BJ (cell line): ENCODE results near the gene CELSR2. TPM values are rescaled to one million over a fixed set of nuclear protein-coding genes. Genes with fewer than 3 reads are reported as not detected.

Source experiments
- CTCF ChIA-PET: fragments of 350-600 bp; formaldehyde crosslinking; extraction: SDS; loops from one replicate; lab custom pipeline; 2021; ENCODE audit warnings: antibody characterized with exemption, inconsistent platforms; lab: Yijun Ruan, JAX
- POLR2A ChIA-PET: fragments of 300-600 bp; sonication (Branson Sonifier 250); formaldehyde crosslinking; extraction: SDS; loops from one replicate; lab custom pipeline; 2021; ENCODE audit warnings: antibody characterized with exemption; lab: Charles Lee
- DNase-seq: peaks from one replicate; pipeline ENCODE4 v3.0.0-alpha.2; 2011; ENCODE audit warnings: low read depth
- H3K27me3 ChIP-seq: 2 replicates; pipeline ENCODE4 v1.6.0; 2011; ENCODE audit warnings: low read length; ENCODE audit not compliant: control insufficient read depth, insufficient read depth
- H3K36me3 ChIP-seq: 2 replicates; pipeline ENCODE4 v1.5.1; 2011; ENCODE audit warnings: low read length; ENCODE audit not compliant: control insufficient read depth, insufficient read depth
- H3K4me3 ChIP-seq: 2 replicates; pipeline ENCODE4 v1.5.1; 2011; ENCODE audit warnings: low read depth, mild to moderate bottlenecking, control low read depth, low read length
- polyA plus RNA-seq: library from polyadenylated mRNA; depleted of rRNA; stranded (reverse); fragments of >200 nt; gene quantifications from 2 replicates; pipeline ENCODE4 v1.2.3, GENCODE V29; 2011
- TF ChIP-seq, protein P1 (sequence below): IDR thresholded peaks from 2 replicates; pipeline ENCODE4 v1.5.1; 2011; ENCODE audit warnings: low read depth, mild to moderate bottlenecking, control low read depth, inconsistent platforms, low read length, moderate library complexity; ENCODE audit not compliant: insufficient read depth

Gene CELSR2
- polyA plus RNA-seq, 1 experiment: 0.98 TPM

DNA sequence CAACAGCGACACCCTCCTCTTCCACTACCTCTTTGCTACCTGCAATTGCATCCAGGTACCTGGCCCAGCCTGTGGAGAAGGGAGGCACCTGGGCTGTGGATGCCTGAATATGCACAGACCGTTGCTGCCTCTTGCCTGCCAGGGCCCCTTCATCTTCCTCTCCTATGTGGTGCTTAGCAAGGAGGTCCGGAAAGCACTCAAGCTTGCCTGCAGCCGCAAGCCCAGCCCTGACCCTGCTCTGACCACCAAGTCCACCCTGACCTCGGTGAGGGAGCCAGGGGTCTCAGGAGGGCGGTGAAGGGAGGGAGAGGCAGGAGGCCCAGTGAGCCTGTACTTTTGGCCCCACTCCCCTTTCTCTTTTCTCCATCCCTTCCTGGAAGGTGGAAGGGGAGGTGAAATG is 22.1 kb downstream of the CELSR2 start:
- ChIA-PET POLR2A (no interaction called here), CTCF (no interaction called here)
- TF ChIP-seq, protein P1, sequence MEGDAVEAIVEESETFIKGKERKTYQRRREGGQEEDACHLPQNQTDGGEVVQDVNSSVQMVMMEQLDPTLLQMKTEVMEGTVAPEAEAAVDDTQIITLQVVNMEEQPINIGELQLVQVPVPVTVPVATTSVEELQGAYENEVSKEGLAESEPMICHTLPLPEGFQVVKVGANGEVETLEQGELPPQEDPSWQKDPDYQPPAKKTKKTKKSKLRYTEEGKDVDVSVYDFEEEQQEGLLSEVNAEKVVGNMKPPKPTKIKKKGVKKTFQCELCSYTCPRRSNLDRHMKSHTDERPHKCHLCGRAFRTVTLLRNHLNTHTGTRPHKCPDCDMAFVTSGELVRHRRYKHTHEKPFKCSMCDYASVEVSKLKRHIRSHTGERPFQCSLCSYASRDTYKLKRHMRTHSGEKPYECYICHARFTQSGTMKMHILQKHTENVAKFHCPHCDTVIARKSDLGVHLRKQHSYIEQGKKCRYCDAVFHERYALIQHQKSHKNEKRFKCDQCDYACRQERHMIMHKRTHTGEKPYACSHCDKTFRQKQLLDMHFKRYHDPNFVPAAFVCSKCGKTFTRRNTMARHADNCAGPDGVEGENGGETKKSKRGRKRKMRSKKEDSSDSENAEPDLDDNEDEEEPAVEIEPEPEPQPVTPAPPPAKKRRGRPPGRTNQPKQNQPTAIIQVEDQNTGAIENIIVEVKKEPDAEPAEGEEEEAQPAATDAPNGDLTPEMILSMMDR: no peak
- no peak overlapping the region for H3K4me3 ChIP-seq
- no peaks in the 10 kb centered on the region for H3K27me3 ChIP-seq
- no peak for DNase-seq
- no peaks in the 10 kb centered on the region; the same call in 1 of the 2 replicates for H3K36me3 ChIP-seq

DNA sequence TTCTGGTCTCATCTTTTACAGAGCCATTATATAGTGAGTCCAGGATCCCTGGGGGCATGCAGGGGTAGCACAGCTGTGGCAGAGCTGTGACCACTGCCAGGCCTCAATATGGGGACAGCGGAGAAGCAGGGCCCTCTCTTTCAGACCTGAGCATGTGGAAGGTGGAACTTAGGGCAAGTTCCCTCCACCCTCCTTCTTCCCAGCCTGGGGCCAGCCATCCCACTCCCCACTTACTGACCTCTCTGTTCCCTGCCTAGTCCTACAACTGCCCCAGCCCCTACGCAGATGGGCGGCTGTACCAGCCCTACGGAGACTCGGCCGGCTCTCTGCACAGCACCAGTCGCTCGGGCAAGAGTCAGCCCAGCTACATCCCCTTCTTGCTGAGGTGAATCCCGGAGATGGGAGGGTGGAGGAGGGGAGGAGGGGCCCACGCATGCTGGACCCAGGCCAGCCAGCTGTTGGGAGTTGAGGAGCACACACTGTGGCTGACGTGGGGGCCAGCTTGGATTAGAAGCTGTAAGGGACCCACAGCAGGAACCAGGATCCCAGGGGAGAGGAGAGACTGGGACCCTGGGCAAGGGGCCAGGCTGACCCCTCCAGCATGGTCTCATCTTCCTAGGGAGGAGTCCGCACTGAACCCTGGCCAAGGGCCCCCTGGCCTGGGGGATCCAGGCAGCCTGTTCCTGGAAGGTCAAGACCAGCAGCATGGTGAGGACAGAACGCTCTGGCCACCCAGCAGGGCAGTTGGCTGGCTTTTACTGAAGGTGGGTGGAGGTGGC is 22.9 kb downstream of the CELSR2 start:
- POLR2A ChIA-PET: no interaction called here
- CTCF ChIA-PET: interaction anchor here (0.8 kb wide), 1 partner anchor 9 kb away, joined by 5 read pairs; no protein-coding TSS in a partner anchor
- TF ChIP-seq, protein P1: no peak
- Histone ChIP-seq H3K36me3 (no peaks in the 10 kb centered on the region; the same call in 1 of the 2 replicates), H3K27me3 (no peaks in the 10 kb centered on the region), H3K4me3 (no peak overlapping the region)
- DNase-seq: no peak

DNA sequence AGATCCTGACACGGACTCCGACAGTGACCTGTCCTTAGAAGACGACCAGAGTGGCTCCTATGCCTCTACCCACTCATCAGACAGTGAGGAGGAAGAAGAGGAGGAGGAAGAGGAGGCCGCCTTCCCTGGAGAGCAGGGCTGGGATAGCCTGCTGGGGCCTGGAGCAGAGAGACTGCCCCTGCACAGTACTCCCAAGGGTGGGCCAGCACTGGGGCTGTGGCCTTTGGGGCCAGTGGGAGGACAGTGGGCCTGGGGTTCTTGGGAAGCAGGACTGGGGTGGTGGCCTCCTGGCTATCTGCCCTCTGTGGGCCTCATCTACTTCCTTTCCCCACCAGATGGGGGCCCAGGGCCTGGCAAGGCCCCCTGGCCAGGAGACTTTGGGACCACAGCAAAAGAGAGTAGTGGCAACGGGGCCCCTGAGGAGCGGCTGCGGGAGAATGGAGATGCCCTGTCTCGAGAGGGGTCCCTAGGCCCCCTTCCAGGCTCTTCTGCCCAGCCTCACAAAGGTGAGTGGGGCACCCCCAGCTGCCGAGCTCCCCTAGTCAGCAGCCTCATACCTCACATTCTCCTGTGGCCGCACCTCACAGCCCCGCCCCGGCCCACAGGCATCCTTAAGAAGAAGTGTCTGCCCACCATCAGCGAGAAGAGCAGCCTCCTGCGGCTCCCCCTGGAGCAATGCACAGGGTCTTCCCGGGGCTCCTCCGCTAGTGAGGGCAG is 23.6 kb downstream of the CELSR2 start:
- TF ChIP-seq, protein P1: no peak
- no peaks in the 10 kb centered on the region for H3K27me3 ChIP-seq
- H3K36me3 ChIP-seq: no peaks in the 10 kb centered on the region; the same call in 1 of the 2 replicates
- POLR2A ChIA-PET: no interaction called here
- DNase-seq: no peak
- H3K4me3 ChIP-seq: no peak overlapping the region
- CTCF ChIA-PET: interaction anchor here (1.1 to 1.4 kb wide), 4 partner anchors 8 to 260 kb away, joined by 3 to 6 read pairs (median 4); partner anchors contain the start of gene PSRC1

DNA sequence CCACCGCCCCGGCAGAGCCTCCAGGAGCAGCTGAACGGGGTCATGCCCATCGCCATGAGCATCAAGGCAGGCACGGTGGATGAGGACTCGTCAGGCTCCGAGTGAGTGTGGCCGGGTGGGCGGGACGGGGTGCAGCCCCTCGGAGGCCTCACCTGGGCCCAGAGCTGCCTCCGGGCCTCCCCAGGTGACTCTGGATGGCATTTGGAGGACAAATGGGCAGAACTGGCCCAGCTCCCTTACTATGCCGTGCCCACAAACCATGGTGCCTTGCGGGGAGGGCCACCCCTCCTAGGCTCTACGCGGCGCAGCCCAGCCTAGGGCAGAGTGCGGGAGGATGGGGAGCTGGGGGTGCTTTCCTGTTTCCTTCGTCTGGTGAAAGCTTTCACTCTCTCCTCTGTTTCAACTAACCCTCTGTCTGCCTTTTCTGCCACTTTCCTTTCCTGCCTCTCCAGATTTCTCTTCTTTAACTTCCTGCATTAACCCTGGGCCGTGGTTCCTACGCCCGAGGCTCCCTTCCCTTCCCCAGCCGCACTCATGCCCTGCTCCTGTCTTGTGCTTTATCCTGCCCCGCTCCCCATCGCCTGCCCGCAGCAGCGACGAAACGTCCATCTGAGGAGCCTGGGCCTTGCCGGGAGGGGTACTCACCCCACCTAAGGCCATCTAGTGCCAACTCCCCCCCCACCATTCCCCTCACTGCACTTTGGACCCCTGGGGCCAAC is 24.4 kb downstream of the CELSR2 start:
- no peak overlapping the region for H3K4me3 ChIP-seq
- ChIA-PET CTCF (interaction anchor here (1.1 to 1.4 kb wide), 4 partner anchors 9 to 259 kb away, joined by 3 to 6 read pairs (median 4); partner anchors contain the start of gene PSRC1), POLR2A (no interaction called here)
- no peak for DNase-seq
- H3K27me3 ChIP-seq: no peaks in the 10 kb centered on the region
- TF ChIP-seq, protein P1: no peak
- H3K36me3 ChIP-seq: no peaks in the 10 kb centered on the region; the same call in 1 of the 2 replicates
